Adrenal gland (tissue), 5 donors: ENCODE data around the gene SSTR1.

Experiments
- POLR2A ChIP-seq, 2 donors: fragments of 450-650 bp; IDR thresholded peaks; one replicate each; pipeline ENCODE4 v1.6.1; 2017; ENCODE audit warnings: antibody characterized with exemption in 2 of 2, mild to moderate bottlenecking in 2 of 2, moderate library complexity in 1 of 2
- TF ChIP-seq, protein P1 (sequence below), 6 experiments: fragments of 450-650 bp in 4 of 6; fragments of 200-600 bp in 2 of 6; sonication (generic) in 1 of 6; IDR thresholded peaks; 1 replicate in 5 of 6; 2 replicates in 1 of 6; pipeline versions ENCODE4 v1.5.1 to v1.8.0; 2016 to 2021; ENCODE audit warnings: antibody characterized with exemption in 6 of 6, mild to moderate bottlenecking in 2 of 6, moderate library complexity in 1 of 6
- donor health status: DM: no; HTN: no; CAD: no.

DNA sequence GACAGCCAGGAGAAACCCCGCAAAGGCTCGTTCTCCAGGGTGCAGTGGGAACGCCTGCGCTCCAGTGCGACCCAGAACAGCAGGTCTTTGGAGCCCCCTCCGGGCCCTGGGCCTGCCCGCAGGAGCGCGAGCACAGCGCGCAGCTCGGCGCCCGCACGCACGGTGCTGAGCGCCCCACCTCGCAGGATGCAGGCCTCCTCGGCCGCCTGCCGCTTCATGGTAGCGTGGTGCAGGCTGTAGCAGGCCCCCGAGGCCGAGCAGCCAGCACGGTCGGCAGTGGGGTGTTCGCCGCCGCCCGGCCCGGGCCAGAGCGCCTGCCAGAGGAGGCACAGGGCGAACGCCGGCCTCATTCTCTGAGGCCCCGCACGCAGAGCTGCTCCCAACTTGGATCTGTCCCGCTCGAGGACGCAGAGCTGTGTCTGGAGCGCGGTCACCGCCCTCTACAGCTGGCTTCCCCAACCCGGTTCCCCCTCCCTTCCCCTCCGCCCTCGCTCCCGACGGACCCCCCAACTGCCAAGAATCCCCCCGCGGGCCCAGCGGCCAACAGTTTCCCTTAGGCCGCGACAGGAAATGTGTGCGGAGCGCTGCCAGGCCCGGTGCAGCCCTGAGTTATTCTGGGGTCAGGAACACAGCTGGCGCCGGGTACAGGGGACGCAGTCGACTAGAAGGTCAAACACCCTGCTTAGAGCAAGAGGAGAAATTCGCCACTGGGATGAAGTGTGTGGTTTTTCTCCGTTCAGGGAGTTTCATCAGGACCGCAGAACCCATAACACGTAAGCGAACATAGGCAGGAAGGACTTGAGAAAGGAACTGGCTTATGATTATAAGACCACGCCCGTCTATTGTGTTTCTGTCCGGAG lies 48.2 kb downstream of the SSTR1 start, which contains the start of gene CLEC14A:
- TF ChIP-seq, protein P1, sequence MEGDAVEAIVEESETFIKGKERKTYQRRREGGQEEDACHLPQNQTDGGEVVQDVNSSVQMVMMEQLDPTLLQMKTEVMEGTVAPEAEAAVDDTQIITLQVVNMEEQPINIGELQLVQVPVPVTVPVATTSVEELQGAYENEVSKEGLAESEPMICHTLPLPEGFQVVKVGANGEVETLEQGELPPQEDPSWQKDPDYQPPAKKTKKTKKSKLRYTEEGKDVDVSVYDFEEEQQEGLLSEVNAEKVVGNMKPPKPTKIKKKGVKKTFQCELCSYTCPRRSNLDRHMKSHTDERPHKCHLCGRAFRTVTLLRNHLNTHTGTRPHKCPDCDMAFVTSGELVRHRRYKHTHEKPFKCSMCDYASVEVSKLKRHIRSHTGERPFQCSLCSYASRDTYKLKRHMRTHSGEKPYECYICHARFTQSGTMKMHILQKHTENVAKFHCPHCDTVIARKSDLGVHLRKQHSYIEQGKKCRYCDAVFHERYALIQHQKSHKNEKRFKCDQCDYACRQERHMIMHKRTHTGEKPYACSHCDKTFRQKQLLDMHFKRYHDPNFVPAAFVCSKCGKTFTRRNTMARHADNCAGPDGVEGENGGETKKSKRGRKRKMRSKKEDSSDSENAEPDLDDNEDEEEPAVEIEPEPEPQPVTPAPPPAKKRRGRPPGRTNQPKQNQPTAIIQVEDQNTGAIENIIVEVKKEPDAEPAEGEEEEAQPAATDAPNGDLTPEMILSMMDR (IDR thresholded peaks at IDR 0.05), result no peak
- peak in 1 of 2 donors; percentile 10 for TF ChIP-seq POLR2A (IDR thresholded peaks at IDR 0.05)
